Midbrain (tissue), 1 donor: Measurements from ENCODE around the gene CTBP2.

ENCODE experiments used
- DNase-seq: peaks from one replicate; lab custom pipeline; 2025; lab: John Stamatoyannopoulos, UW

The CTBP2 gene

DNA sequence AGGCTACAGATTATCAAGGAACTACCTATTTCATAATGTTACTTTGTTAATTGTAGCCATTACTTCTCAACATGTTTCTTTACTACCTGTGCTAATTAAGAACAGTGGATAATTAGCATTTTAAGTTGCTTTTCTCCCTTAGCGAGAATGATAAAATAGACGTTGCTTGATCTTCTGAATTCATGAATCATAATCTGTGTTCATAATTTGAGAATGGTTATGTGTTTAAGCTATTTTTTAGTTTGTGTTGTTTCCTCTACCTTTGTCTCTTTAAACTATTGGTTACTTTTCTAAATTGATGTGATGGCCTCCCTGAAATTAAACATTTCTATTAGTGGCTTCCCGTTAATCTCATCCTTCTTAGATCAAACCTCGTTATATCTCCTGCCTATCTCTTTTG is 218.5 kb downstream of the CTBP2 start, which contains the start of gene ZRANB1:
TSS of gene ZRANB1 (plus strand) at position 301 of the 400 bp plus-strand sequence. CDS start 371 bp downstream, outside the sequence.
- no peak for DNase-seq

GRCh38 chr10:124939290-124939689 is 221.1 kb downstream of the CTBP2 start:
- DNase-seq, result no peak

GRCh38 chr10:124936813-124937212 is 223.6 kb downstream of the CTBP2 start:
- DNase-seq, result no peak

DNA sequence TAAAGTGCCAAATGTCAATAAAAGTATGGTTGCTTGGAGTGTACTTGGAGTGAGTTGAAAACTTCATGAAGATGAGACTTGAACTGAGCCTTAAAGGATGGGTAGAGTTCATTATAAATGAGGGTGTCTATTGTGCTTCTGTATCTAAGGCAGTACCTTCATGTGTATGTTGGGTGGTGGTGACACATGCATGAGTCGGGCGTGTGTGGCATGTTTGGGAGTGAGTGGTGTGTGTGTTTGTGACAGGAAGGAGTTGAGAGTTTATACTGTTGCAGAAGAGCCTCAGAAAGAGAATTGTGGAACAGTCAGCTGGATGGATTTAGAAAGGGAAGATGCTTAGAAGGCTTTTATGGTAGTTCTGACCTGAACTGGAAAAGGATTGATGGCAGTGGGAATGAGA is 224.4 kb downstream of the CTBP2 start:
- no peak for DNase-seq
